ENCODE measurements around the gene TOP2B. TPM values are rescaled to one million over a fixed set of nuclear protein-coding genes. Genes with fewer than 3 reads are reported as not detected.

Gene TOP2B
- polyA plus RNA-seq, 1 of the 3 experiments (the other 2 are of a cell fraction): 20.4 TPM

GRCh38 chr3:25654576-25654975 is 10.1 kb downstream of the TOP2B start (continued):
- TF ChIP-seq IRF3 (IDR thresholded peaks at IDR 0.05; ENCODE audit: low read depth, low read length) (no peak), FOSL2 (IDR thresholded peaks at IDR 0.05; ENCODE audit: borderline replicate concordance, low read depth) (no peak), FOXJ3 (CRISPR knock-in tag; IDR thresholded peaks at IDR 0.05) (no peak), FOXM1 (IDR thresholded peaks at IDR 0.05; ENCODE audit: low read depth) (no peak), SIN3A (IDR thresholded peaks at IDR 0.05; ENCODE audit: borderline replicate concordance, low read depth, low read length) (no peak), NFIC (IDR thresholded peaks at IDR 0.05; ENCODE audit: borderline replicate concordance) (no peak), POLR2AphosphoS5 (IDR thresholded peaks at IDR 0.05; ENCODE audit: low read depth, low read length) (no peak), EZH2phosphoT487 (IDR thresholded peaks at IDR 0.05; ENCODE audit: borderline replicate concordance, low read depth) (no peak), ELF1 (IDR thresholded peaks at IDR 0.05) (no peak), RCOR1 (IDR thresholded peaks at IDR 0.05; ENCODE audit: low read length) (no peak), MXI1 (IDR thresholded peaks at IDR 0.05; ENCODE audit: low read depth, low read length) (no peak)

- Histone ChIP-seq H4K20me1 (ENCODE audit: insufficient read depth) (peaks cover 72% of the 10 kb centered on the region), H2AFZ (ENCODE audit: low read depth) (no peak overlapping the region), H3K4me1 (ENCODE audit: control insufficient read depth in 1 of 2, insufficient read depth in 2 of 2, low read depth in 1 of 2, low read length in 1 of 2) (peaks cover 2 to 5% of the 10 kb centered on the region in 2 experiments; a peak in 2 of 4 replicates), H3K27ac (ENCODE audit: low read depth in 2 of 2, low read length in 1 of 2) (no peak overlapping the region), H3K79me2 (ENCODE audit: insufficient read depth) (peaks cover 100% of the 10 kb centered on the region), H3K36me3 (replicated peaks in 1 of 2; ENCODE audit: control insufficient read depth in 1 of 2, insufficient read depth in 2 of 2, low read length in 1 of 2) (peaks cover 0 to 22% of the 10 kb centered on the region in 2 experiments), H3K4me2 (no peak overlapping the region), H3K27me3 (ENCODE audit: insufficient read depth) (no peaks in the 10 kb centered on the region), H3F3A (replicated peaks; ENCODE audit: insufficient read depth) (peaks cover 14% of the 10 kb centered on the region), H3K9ac (no peak overlapping the region), H3K9me3 (no peaks in the 10 kb centered on the region; the same call in 1 of the 2 replicates), H3K4me3 (ENCODE audit: low read depth in 2 of 2, low read length in 1 of 2) (no peak overlapping the region), H3K9me2 (no peaks in the 10 kb centered on the region)
- ChIA-PET POLR2A (no interaction called here), CTCF (interaction anchor here (1.5 kb wide), 1 partner anchor 201 kb away, joined by 3 read pairs; no protein-coding TSS in a partner anchor)
- no peak for DNase-seq
- TF ChIP-seq MAX (IDR thresholded peaks at IDR 0.05; ENCODE audit: low read depth) (no peak), RXRA (IDR thresholded peaks at IDR 0.05; ENCODE audit: borderline replicate concordance, low read depth) (no peak), SIN3A (IDR thresholded peaks at IDR 0.05; ENCODE audit: borderline replicate concordance, low read depth, low read length) (no peak), FOXJ3 (CRISPR knock-in tag; IDR thresholded peaks at IDR 0.05) (no peak), ELF1 (IDR thresholded peaks at IDR 0.05) (no peak), SMC3 (IDR thresholded peaks at IDR 0.05; ENCODE audit: low read depth, low read length) (no peak), FOXM1 (IDR thresholded peaks at IDR 0.05; ENCODE audit: low read depth) (no peak), RFX5 (IDR thresholded peaks at IDR 0.05; ENCODE audit: low read length) (no peak), MEF2A (IDR thresholded peaks at IDR 0.05; ENCODE audit: borderline replicate concordance, low read depth) (no peak), YY1 (IDR thresholded peaks at IDR 0.05; ENCODE audit: low read depth) (no peak), GATA2 (CRISPR knock-in tag; IDR thresholded peaks at IDR 0.05) (no peak), NRF1 (IDR thresholded peaks at IDR 0.05; ENCODE audit: low read depth, low read length) (no peak)
- TF ChIP-seq, protein P1, sequence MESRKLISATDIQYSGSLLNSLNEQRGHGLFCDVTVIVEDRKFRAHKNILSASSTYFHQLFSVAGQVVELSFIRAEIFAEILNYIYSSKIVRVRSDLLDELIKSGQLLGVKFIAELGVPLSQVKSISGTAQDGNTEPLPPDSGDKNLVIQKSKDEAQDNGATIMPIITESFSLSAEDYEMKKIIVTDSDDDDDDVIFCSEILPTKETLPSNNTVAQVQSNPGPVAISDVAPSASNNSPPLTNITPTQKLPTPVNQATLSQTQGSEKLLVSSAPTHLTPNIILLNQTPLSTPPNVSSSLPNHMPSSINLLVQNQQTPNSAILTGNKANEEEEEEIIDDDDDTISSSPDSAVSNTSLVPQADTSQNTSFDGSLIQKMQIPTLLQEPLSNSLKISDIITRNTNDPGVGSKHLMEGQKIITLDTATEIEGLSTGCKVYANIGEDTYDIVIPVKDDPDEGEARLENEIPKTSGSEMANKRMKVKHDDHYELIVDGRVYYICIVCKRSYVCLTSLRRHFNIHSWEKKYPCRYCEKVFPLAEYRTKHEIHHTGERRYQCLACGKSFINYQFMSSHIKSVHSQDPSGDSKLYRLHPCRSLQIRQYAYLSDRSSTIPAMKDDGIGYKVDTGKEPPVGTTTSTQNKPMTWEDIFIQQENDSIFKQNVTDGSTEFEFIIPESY (IDR thresholded peaks at IDR 0.05; ENCODE audit: borderline replicate concordance, low read depth): no peak
- TF ChIP-seq, protein P2, sequence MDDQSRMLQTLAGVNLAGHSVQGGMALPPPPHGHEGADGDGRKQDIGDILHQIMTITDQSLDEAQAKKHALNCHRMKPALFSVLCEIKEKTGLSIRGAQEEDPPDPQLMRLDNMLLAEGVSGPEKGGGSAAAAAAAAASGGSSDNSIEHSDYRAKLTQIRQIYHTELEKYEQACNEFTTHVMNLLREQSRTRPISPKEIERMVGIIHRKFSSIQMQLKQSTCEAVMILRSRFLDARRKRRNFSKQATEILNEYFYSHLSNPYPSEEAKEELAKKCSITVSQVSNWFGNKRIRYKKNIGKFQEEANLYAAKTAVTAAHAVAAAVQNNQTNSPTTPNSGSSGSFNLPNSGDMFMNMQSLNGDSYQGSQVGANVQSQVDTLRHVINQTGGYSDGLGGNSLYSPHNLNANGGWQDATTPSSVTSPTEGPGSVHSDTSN (IDR thresholded peaks at IDR 0.05): no peak
- 98% methylated on average over 3 of the region's 3 CpGs for WGBS (ENCODE audit: low lambda C conversion rate)
Observed at GRCh38 chr3:25653322-25653721, 11.4 kb downstream of the TOP2B start.

All from SK-N-SH (cell line).